Astrocyte (in vitro differentiated cells and primary cell): ENCODE data around the gene FAM222B. TPM values are rescaled to one million over a fixed set of nuclear protein-coding genes. Genes with fewer than 3 reads are reported as not detected.

Experiments used
- DNase-seq: peaks from one replicate; pipeline ENCODE4 v3.0.0-alpha.2; 2010; ENCODE audit warnings: low read depth
- FAIRE-seq: peaks from 2 replicates; lab custom pipeline; 2011; peaks lifted over from hg19 to GRCh38; lab: Jason Lieb, UNC
- H2AFZ ChIP-seq: 2 replicates; pipeline ENCODE4 v1.6.0; 2012; ENCODE audit warnings: low read depth, low read length, inconsistent platforms
- H3K27ac ChIP-seq: 2 replicates; pipeline ENCODE4 v1.5.1; 2011; ENCODE audit warnings: low read depth, low read length, inconsistent platforms
- H3K27me3 ChIP-seq: 2 replicates; pipeline ENCODE4 v1.6.0; 2011; ENCODE audit warnings: low read length, inconsistent platforms; ENCODE audit not compliant: insufficient read depth
- H3K36me3 ChIP-seq: 2 replicates; pipeline ENCODE4 v1.5.1; 2011; ENCODE audit warnings: low read length, inconsistent platforms; ENCODE audit not compliant: insufficient read depth
- H3K4me1 ChIP-seq: 2 replicates; pipeline ENCODE4 v1.5.1; 2011; ENCODE audit warnings: low read length, inconsistent platforms; ENCODE audit not compliant: insufficient read depth
- H3K4me2 ChIP-seq: 2 replicates; pipeline ENCODE4 v1.6.0; 2012; ENCODE audit warnings: low read length, inconsistent platforms
- H3K4me3 ChIP-seq: 2 replicates; pipeline ENCODE4 v1.5.1; 2011; ENCODE audit warnings: low read depth, mild to moderate bottlenecking, low read length, inconsistent platforms; ENCODE audit not compliant: insufficient read depth
- H3K79me2 ChIP-seq: 2 replicates; pipeline ENCODE4 v1.6.0; 2012; ENCODE audit warnings: mild to moderate bottlenecking, low read length, inconsistent platforms; ENCODE audit not compliant: insufficient read depth
- H3K9ac ChIP-seq: 2 replicates; pipeline ENCODE4 v1.6.0; 2012; ENCODE audit warnings: mild to moderate bottlenecking, low read length, inconsistent platforms
- H3K9me3 ChIP-seq: 2 replicates; pipeline ENCODE4 v1.5.1; 2012; ENCODE audit warnings: low read depth, mild to moderate bottlenecking, low read length, inconsistent platforms; ENCODE audit not compliant: insufficient read depth
- H4K20me1 ChIP-seq: 2 replicates; pipeline ENCODE4 v1.6.0; 2012; ENCODE audit warnings: low read length, inconsistent platforms; ENCODE audit not compliant: insufficient read depth
- H3K27ac Mint-ChIP-seq: one replicate; pipeline ENCODE4 v1.8.0; 2021; ENCODE audit warnings: mild to moderate bottlenecking, mixed read lengths; ENCODE audit not compliant: unreplicated experiment
- H3K27me3 Mint-ChIP-seq: one replicate; pipeline ENCODE4 v1.8.0; 2021; ENCODE audit warnings: low read depth, mixed read lengths; ENCODE audit not compliant: unreplicated experiment
- H3K36me3 Mint-ChIP-seq: one replicate; pipeline ENCODE4 v1.8.0; 2021; ENCODE audit warnings: low read depth, mixed read lengths; ENCODE audit not compliant: unreplicated experiment
- H3K4me1 Mint-ChIP-seq: one replicate; pipeline ENCODE4 v1.8.0; 2021; ENCODE audit warnings: low read depth, mixed read lengths; ENCODE audit not compliant: unreplicated experiment
- H3K4me3 Mint-ChIP-seq: one replicate; pipeline ENCODE4 v1.8.0; 2021; ENCODE audit warnings: mild to moderate bottlenecking, moderate library complexity, mixed read lengths; ENCODE audit not compliant: unreplicated experiment
- H3K9me3 Mint-ChIP-seq: one replicate; pipeline ENCODE4 v1.8.0; 2021; ENCODE audit warnings: mild to moderate bottlenecking, mixed read lengths; ENCODE audit not compliant: unreplicated experiment
- CTCF ChIP-seq: IDR thresholded peaks from 2 replicates; pipeline ENCODE4 v1.5.1; 2011; ENCODE audit warnings: low read depth, mild to moderate bottlenecking, inconsistent platforms, low read length, moderate library complexity; ENCODE audit not compliant: insufficient read depth
- EZH2 ChIP-seq: IDR thresholded peaks from 2 replicates; pipeline ENCODE4 v1.6.1; 2012; ENCODE audit warnings: mild to moderate bottlenecking, low read length, inconsistent platforms; ENCODE audit not compliant: insufficient read depth
- microRNA-seq: library from miRNA; unstranded; fragments of <30 nt; microRNA quantifications from one replicate; pipeline ENCODE4 v1.2.0, GENCODE V29; 2020
- total RNA-seq: library from RNA; stranded (reverse); gene quantifications from 2 replicates; pipeline ENCODE4 v1.2.1, GENCODE V29; 2021

Gene FAM222B
- total RNA-seq, 1 donor from 2014 or later, result 53.0 TPM

GRCh38 chr17:28706471-28707338 is 135.9 kb downstream of the FAM222B start:
- H3K79me2 ChIP-seq, result peaks cover 4% of the 10 kb centered on the region
- no peak overlapping the region for H3K4me2 ChIP-seq
- Mint-ChIP-seq H3K36me3 (peaks cover 16% of the 10 kb centered on the region), H3K27ac (peak overlapping the region; percentile 58), H3K4me1 (peaks cover under 1% of the 10 kb centered on the region), H3K4me3 (no peak overlapping the region), H3K27me3 (no peaks in the 10 kb centered on the region), H3K9me3 (no peaks in the 10 kb centered on the region)
- H3K36me3 ChIP-seq, result peaks cover 12% of the 10 kb centered on the region
- H3K9ac ChIP-seq, result no peak overlapping the region
- TF ChIP-seq EZH2 (no peak), CTCF (no peak)
- H3K27me3 ChIP-seq, result no peaks in the 10 kb centered on the region
- DNase-seq (no peak), FAIRE-seq (no peak)
- H3K9me3 ChIP-seq, result no peaks in the 10 kb centered on the region
- peaks cover 9% of the 10 kb centered on the region for H3K4me1 ChIP-seq
- no peak overlapping the region for H3K4me3 ChIP-seq
- H2AFZ ChIP-seq, result no peak overlapping the region
- H3K27ac ChIP-seq, result no peak overlapping the region
- peaks cover 21% of the 10 kb centered on the region for H4K20me1 ChIP-seq

Small RNA genes within 50 kb of the gene (microRNA-seq; reads per million reads assigned to microRNA genes)
- gene MIR451B, result not detected

Other genes with a start within 250 kb of the FAM222B start
- gene SPAG5, start 243.8 kb downstream of the FAM222B start, total RNA-seq, result 7.0 and 8.7 TPM in 2 replicates
- 10.4 and 13.5 TPM in 2 replicates for gene RSKR, start 228.6 kb downstream of the FAM222B start, total RNA-seq
- gene BLTP2, start 197.6 kb downstream of the FAM222B start, total RNA-seq, result 131 and 133 TPM in 2 replicates
- 71.2 and 73.3 TPM in 2 replicates for gene SDF2, start 180.9 kb downstream of the FAM222B start, total RNA-seq
- 90.1 and 95.9 TPM in 2 replicates for gene SUPT6H, start 180.6 kb downstream of the FAM222B start, total RNA-seq
- gene PROCA1, start 130.9 kb downstream of the FAM222B start, total RNA-seq, result 2.7 and 3.4 TPM in 2 replicates
- gene RAB34, start 124.9 kb downstream of the FAM222B start, total RNA-seq, result 145 and 150 TPM in 2 replicates
- gene RPL23A, start 122.8 kb downstream of the FAM222B start, total RNA-seq, result 901 and 1,068 TPM in 2 replicates
- 24.6 and 25.1 TPM in 2 replicates for gene TLCD1, start 116.6 kb downstream of the FAM222B start, total RNA-seq
- gene NEK8, start 114.0 kb downstream of the FAM222B start, total RNA-seq, result 4.3 TPM in 2 replicates
- gene TRAF4, start 98.8 kb downstream of the FAM222B start, total RNA-seq, result 132 and 143 TPM in 2 replicates
- gene ERAL1, start 12.2 kb upstream of the FAM222B start, total RNA-seq, result 38.2 and 38.4 TPM in 2 replicates
- 84.4 and 87.3 TPM in 2 replicates for gene FLOT2, start 54.9 kb upstream of the FAM222B start, total RNA-seq
- 4.3 and 4.5 TPM in 2 replicates for gene DHRS13, start 60.3 kb upstream of the FAM222B start, total RNA-seq
- gene PHF12, start 108.7 kb upstream of the FAM222B start, total RNA-seq, result 41.6 and 46.7 TPM in 2 replicates
- not detected in 2 replicates for gene SEZ6, start 163.2 kb upstream of the FAM222B start, total RNA-seq
- gene PIPOX, start 200.4 kb upstream of the FAM222B start, total RNA-seq, result 1.8 and 2.6 TPM in 2 replicates